Neural progenitor cell (in vitro differentiated cells): ENCODE results near the gene TNIK.

Experiments used
- EZH2 ChIP-seq: fragments of 200-600 bp; sonication (generic); IDR thresholded peaks from 2 replicates; pipeline ENCODE4 v1.6.1; 2017; ENCODE audit warnings: antibody characterized with exemption, mild to moderate bottlenecking, moderate library complexity
- EZH2phosphoT487 ChIP-seq: fragments of 200-600 bp; sonication (generic); IDR thresholded peaks from 2 replicates; pipeline ENCODE4 v1.6.1; 2017; ENCODE audit warnings: antibody characterized with exemption
- TF ChIP-seq, protein P1 (sequence below): fragments of 200-600 bp; sonication (generic); IDR thresholded peaks from 2 replicates; pipeline ENCODE4 v1.5.1; 2017; ENCODE audit warnings: antibody characterized with exemption, mild to moderate bottlenecking

GRCh38 chr3:171150945-171151344, 309.3 kb downstream of the TNIK start:
- no peak for TF ChIP-seq EZH2
- TF ChIP-seq, protein P1, sequence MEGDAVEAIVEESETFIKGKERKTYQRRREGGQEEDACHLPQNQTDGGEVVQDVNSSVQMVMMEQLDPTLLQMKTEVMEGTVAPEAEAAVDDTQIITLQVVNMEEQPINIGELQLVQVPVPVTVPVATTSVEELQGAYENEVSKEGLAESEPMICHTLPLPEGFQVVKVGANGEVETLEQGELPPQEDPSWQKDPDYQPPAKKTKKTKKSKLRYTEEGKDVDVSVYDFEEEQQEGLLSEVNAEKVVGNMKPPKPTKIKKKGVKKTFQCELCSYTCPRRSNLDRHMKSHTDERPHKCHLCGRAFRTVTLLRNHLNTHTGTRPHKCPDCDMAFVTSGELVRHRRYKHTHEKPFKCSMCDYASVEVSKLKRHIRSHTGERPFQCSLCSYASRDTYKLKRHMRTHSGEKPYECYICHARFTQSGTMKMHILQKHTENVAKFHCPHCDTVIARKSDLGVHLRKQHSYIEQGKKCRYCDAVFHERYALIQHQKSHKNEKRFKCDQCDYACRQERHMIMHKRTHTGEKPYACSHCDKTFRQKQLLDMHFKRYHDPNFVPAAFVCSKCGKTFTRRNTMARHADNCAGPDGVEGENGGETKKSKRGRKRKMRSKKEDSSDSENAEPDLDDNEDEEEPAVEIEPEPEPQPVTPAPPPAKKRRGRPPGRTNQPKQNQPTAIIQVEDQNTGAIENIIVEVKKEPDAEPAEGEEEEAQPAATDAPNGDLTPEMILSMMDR, result no peak
- TF ChIP-seq EZH2phosphoT487, result no peak
